22Rv1 (cell line): ENCODE data around the gene SNED1.

Experiments used
- ZFX ChIP-seq: fragments of 450-650 bp; IDR thresholded peaks from 2 replicates; pipeline ENCODE4 v1.6.1; 2017; ENCODE audit warnings: antibody characterized with exemption, borderline replicate concordance
- TF ChIP-seq, protein P1 (sequence below): fragments of 450-650 bp; IDR thresholded peaks from 2 replicates; pipeline ENCODE4 v1.5.1; 2017; ENCODE audit warnings: mild to moderate bottlenecking

DNA sequence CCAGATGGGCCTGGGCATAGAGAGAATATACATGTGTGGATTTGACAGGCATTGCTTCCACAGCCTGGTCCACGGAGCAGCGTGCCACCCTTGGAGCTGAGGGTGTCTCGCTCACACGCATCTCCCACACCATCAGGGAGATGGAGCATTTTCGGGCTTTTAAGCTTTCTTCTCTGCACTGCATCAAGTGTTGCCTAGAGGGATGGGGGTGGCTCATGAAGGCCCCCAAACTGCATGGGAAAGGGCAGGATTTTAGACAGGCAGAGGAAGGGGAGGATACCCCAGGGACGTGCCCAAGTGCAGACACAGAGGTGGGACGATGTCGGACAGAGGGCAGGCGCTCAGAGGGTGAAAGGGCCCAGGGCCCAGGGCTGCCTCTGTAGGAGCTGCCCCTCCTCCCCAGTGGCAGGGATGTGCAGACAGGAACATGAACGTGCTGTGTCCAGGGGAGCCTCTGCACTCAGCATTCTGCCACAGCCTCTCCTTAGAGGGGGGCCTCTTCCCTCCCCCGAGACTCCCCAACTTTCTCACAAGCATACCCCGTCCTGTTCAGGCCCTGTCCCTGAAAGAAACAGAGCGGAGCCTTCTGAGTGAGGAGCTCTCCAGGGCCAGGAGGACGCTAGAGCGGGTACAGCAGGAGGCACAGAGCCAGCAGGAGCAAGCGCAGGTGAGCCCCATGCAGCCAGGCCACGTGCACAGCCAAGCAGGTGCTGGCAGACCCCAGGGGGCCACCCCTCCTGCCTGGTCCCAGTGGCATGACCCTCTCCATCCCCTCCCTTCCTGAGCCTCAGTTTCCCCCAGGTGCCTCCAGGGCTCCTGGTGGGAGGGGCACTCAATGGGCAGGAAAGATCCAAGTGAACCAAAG is 42.9 kb upstream of the SNED1 start:
- TF ChIP-seq, protein P1, sequence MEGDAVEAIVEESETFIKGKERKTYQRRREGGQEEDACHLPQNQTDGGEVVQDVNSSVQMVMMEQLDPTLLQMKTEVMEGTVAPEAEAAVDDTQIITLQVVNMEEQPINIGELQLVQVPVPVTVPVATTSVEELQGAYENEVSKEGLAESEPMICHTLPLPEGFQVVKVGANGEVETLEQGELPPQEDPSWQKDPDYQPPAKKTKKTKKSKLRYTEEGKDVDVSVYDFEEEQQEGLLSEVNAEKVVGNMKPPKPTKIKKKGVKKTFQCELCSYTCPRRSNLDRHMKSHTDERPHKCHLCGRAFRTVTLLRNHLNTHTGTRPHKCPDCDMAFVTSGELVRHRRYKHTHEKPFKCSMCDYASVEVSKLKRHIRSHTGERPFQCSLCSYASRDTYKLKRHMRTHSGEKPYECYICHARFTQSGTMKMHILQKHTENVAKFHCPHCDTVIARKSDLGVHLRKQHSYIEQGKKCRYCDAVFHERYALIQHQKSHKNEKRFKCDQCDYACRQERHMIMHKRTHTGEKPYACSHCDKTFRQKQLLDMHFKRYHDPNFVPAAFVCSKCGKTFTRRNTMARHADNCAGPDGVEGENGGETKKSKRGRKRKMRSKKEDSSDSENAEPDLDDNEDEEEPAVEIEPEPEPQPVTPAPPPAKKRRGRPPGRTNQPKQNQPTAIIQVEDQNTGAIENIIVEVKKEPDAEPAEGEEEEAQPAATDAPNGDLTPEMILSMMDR: no peak
- TF ChIP-seq ZFX: no peak
